Measurements from ENCODE around the gene LDB3. TPM values are rescaled to one million over a fixed set of nuclear protein-coding genes. Genes with fewer than 3 reads are reported as not detected.

LDB3 gene
- total RNA-seq, 1 donor from 2014 or later = 1,375 TPM

- DNase-seq (no peak), ATAC-seq (ENCODE audit: poor library complexity) (peak; percentile 10)
- intact Hi-C loops (cut with DNase I) = no loop called here
Observed at GRCh38 chr10:86769991-86770390, 101.7 kb downstream of the LDB3 start.

- intact Hi-C loops (cut with DNase I) = no loop called here
- ATAC-seq (ENCODE audit: poor library complexity) = peak; percentile 73
- DNase-seq = no peak
Observed at GRCh38 chr10:86770412-86770960, 102.2 kb downstream of the LDB3 start.

- intact Hi-C loops (cut with DNase I) = no loop called here
- ATAC-seq (ENCODE audit: poor library complexity) (no peak), DNase-seq (no peak)
Observed at GRCh38 chr10:86773498-86773897, 105.2 kb downstream of the LDB3 start.

DNA sequence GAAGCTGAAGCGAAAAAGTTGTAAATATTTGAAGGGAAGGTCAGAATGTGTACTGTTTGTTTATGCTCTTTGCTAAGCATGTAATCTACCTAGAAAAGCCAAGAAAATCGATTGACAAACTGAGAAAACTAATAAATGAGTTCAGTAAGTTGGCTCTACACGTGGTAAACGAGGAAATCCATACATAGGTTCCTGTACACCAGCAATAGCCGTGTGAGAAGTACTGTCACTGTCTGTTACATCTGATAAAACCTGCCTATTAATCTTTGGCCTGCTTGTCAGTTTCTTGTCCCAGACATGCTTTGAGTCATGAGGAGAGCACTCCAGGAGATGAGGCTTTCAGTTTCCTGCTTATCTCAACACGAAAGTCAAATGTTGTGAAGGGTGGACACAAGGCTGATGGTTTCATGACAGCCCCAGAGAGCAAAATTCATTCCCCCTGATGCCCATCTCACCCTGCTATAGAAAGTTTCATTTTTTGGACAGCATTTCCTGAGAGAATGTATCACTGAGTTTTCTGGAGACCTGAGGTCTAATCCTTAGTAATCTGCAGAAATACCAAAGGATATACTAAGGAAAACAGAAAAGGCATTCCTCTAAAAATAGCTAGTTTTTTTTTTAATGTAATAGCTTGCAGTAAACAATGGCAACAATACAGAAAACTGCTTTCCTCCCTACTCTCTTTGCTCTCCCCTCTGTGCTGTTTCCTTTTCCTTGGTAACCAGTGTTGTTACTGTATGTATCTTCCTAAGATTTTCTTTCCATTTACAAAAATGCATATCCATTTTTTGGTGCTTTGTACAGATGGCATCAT, 107.0 kb downstream of the LDB3 start:
- ATAC-seq (ENCODE audit: poor library complexity) (peak; percentile 17), DNase-seq (no peak)
- intact Hi-C loops (cut with DNase I) = no loop called here

- ATAC-seq (ENCODE audit: poor library complexity) (peak; percentile 38), DNase-seq (no peak)
- intact Hi-C loops (cut with DNase I) = no loop called here
Observed at GRCh38 chr10:86775870-86776180, 107.5 kb downstream of the LDB3 start.

GRCh38 chr10:86779220-86780017, 111.1 kb downstream of the LDB3 start:
- DNase-seq = no peak
- ATAC-seq (ENCODE audit: poor library complexity) = no peak
- intact Hi-C loops (cut with DNase I) = no loop called here

GRCh38 chr10:86782701-86783418, 114.5 kb downstream of the LDB3 start:
- intact Hi-C loops (cut with DNase I) = no loop called here
- ATAC-seq (ENCODE audit: poor library complexity) = peak; percentile 40
- DNase-seq = no peak

DNA sequence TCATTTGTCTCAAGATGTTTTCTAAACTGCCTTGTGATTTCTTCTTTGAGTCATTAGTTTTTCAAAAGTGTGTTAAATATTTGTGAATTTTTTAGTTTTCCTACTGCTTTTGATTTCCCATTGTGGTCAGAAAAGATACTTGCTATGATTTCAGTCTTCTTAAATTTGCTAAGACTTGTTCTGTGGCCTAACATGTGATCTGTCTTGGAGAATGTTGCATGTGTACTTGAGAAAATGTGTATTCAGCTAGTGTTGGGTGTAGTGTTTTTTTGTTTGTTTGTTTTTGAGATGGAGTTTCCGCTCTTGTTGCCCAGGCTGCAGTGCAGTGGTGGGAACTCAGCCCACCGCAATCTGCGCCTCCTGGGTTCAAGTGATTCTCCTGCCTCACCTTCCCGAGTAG, 116.7 kb downstream of the LDB3 start:
- no peak for ATAC-seq (ENCODE audit: poor library complexity)
- DNase-seq = no peak
- intact Hi-C loops (cut with DNase I) = no loop called here

Other genes with a start within 250 kb of the LDB3 start
- 19.7 TPM for gene WAPL, start 146.7 kb upstream of the LDB3 start, total RNA-seq
- 0.40 TPM for gene OPN4, start 14.0 kb upstream of the LDB3 start, total RNA-seq
- 50.2 TPM for gene BMPR1A, start 88.1 kb downstream of the LDB3 start, total RNA-seq

Data from Right ventricle myocardium superior (tissue), 1 donor.